Lung (tissue), 12 donors: Measurements from ENCODE around the gene CEND1. TPM values are rescaled to one million over a fixed set of nuclear protein-coding genes. Genes with fewer than 3 reads are reported as not detected.

Source experiments
- ATAC-seq: fragments of 200-7000 bp; cut with Tn5 transposase; one replicate; pipeline ENCODE4 v1.9.1; 2020; ENCODE audit warnings: moderate number of reproducible peaks; ENCODE audit not compliant: insufficient read depth, low FRiP score
- DNase-seq, 3 donors: peaks; one replicate each; pipeline ENCODE4 v3.0.0-alpha.2; 2013 to 2017
- H3K27ac ChIP-seq, 2 donors: one replicate each; pipeline ENCODE4 v1.5.1; 2013; ENCODE audit warnings: mild to moderate bottlenecking in 2 of 2, moderate library complexity in 2 of 2, control low read depth in 1 of 2, inconsistent platforms in 1 of 2, low read depth in 1 of 2, low read length in 1 of 2
- H3K27me3 ChIP-seq, 3 donors: one replicate each; pipeline ENCODE4 v1.5.1; 2013; ENCODE audit warnings: low read length in 2 of 3; ENCODE audit not compliant: control insufficient read depth in 3 of 3, insufficient read depth in 3 of 3
- H3K36me3 ChIP-seq, 4 donors: one replicate each; pipeline ENCODE4 v1.5.1; 2013; ENCODE audit warnings: low read length in 4 of 4, mild to moderate bottlenecking in 1 of 4, moderate library complexity in 1 of 4; ENCODE audit not compliant: control insufficient read depth in 4 of 4, insufficient read depth in 4 of 4
- H3K4me1 ChIP-seq, 5 donors: one replicate each; pipeline ENCODE4 v1.5.1; 2013; ENCODE audit warnings: low read length in 5 of 5, mild to moderate bottlenecking in 2 of 5, moderate library complexity in 1 of 5; ENCODE audit not compliant: control insufficient read depth in 5 of 5, insufficient read depth in 5 of 5
- H3K4me3 ChIP-seq: one replicate; pipeline ENCODE4 v1.5.1; 2013; ENCODE audit warnings: mild to moderate bottlenecking, control low read depth, moderate library complexity
- H3K9ac ChIP-seq, 2 donors: one replicate each; pipeline ENCODE4 v1.5.1; 2013; ENCODE audit warnings: low read length in 2 of 2, control low read depth in 1 of 2; ENCODE audit not compliant: insufficient read depth in 1 of 2
- H3K9me3 ChIP-seq, 4 donors: one replicate each; pipeline ENCODE4 v1.5.1; 2013; ENCODE audit warnings: low read length in 3 of 4, mild to moderate bottlenecking in 1 of 4, moderate library complexity in 1 of 4; ENCODE audit not compliant: control insufficient read depth in 4 of 4, insufficient read depth in 3 of 4
- WGBS, 2 donors: extraction: QIAGEN DNeasy Blood & Tissue Kit; methylation state at CpG; one replicate each; pipeline ENCODE4 v1.1.7; 2013; 5-methylcytosine and 5-hydroxymethylcytosine counted together
- polyA plus RNA-seq, 2 donors: library from polyadenylated mRNA; stranded (reverse); fragments of 200-250 nt; gene quantifications; one replicate each; pipeline ENCODE4 v1.2.1, GENCODE V29; 2013
- total RNA-seq, 2 donors: library from RNA; depleted of rRNA in 1 of 2; stranded (reverse); fragments of >200 nt in 1 of 2; gene quantifications; one replicate each; pipeline ENCODE4 v1.2.1, GENCODE V29; 2014 to 2021
- TF ChIP-seq, protein P1 (sequence below): IDR thresholded peaks from 2 replicates; pipeline ENCODE4 v1.5.1; 2012; ENCODE audit warnings: mild to moderate bottlenecking; ENCODE audit errors: control extremely low read depth, extremely low read depth
- donor health status: control.
- donor health status: control.
- donor health status: Bipolar disorder and iron deficiency.
- donor health status: healthy.
- donor health status: DM: yes; HTN: yes; CAD: no.

Gene CEND1
- total and polyA plus RNA-seq, 4 donors: 0.10 to 0.18 (median 0.14) TPM; not detected in 1

DNA sequence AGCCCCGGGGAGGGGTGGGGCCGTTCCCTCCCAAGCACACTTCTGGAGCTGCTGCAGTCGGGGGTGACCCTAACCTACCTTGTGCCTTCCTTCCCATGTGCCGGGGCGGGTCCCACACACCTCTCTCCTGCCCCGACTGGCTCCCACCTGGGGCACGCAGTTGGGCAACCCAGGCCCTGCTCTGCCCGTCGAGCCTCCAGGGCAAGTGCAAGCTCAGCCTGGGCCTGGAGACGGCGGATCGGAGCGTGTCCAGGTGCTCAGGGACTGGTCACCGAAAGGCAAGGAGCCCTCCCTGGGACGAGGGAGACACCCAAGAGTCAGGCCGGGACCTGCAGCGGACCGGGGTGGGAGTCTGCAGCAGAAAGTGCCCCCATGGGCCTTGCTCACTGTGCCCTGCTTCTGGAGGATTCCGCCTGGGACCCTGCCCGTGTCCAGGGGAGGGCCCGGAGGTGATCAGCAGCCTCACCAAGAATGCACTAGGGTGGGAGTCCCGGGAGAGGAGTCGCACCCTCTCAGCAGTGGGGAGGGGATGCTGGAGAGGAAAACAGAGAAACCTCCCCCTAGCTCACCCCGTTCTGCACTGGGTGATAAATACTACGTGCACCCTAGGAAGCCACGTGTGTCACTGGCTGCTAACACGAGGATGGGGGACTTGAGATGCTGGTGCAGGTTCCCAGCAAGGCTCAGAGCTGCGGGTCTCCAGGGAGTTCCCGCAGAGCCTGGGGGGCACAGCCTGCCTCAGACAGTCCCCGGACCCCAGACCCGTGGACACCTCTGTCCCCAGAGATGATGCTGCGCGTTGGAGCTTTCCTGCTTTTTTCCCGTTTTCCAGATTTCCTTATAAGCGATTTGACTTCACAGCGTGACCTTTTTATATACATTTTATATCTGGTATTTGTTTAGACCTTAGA, 7.4 kb downstream of the CEND1 start:
- DNase-seq (no peak), ATAC-seq (no peak)
- Histone ChIP-seq H3K9ac (no peak overlapping the region), H3K4me3 (no peak overlapping the region), H3K9me3 (no peaks in the 10 kb centered on the region), H3K36me3 (no peaks in the 10 kb centered on the region), H3K27ac (no peak overlapping the region), H3K4me1 (peaks cover 0 to 11% (median 4%) of the 10 kb centered on the region in 5 donors), H3K27me3 (no peaks in the 10 kb centered on the region)
- TF ChIP-seq, protein P1, sequence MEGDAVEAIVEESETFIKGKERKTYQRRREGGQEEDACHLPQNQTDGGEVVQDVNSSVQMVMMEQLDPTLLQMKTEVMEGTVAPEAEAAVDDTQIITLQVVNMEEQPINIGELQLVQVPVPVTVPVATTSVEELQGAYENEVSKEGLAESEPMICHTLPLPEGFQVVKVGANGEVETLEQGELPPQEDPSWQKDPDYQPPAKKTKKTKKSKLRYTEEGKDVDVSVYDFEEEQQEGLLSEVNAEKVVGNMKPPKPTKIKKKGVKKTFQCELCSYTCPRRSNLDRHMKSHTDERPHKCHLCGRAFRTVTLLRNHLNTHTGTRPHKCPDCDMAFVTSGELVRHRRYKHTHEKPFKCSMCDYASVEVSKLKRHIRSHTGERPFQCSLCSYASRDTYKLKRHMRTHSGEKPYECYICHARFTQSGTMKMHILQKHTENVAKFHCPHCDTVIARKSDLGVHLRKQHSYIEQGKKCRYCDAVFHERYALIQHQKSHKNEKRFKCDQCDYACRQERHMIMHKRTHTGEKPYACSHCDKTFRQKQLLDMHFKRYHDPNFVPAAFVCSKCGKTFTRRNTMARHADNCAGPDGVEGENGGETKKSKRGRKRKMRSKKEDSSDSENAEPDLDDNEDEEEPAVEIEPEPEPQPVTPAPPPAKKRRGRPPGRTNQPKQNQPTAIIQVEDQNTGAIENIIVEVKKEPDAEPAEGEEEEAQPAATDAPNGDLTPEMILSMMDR: no peak
- WGBS, 2 donors: 78 to 88% methylated on average over 35 to 36 of the region's 36 CpGs

DNA sequence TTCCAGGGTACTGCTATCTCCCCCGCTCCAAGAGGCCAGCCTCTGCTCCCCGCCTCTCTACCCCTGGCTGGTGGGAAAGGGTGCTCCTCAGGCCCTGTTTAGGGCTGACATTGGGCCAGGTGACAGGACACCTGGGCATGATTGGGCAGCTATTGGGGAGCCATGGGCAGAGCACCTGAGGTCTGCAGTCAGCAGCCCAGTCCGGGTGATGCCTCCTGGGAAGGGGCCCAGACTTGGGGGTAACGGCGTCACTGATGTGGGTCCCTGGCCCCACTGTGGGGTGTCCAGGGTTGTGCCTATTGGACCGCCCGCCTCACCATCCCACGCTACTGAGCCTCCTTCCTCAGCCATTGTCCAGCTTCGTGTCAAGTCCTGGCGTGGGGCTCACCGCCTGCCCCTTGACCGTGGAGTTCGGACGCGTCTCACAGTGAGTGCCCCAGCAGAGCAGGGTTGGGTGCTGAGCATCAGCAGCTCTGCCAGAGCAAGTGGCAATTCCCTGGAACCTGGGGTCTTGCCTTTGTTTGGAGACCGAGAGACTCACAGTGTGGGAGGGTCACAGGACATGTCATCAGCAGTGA, 9.8 kb downstream of the CEND1 start:
- DNase-seq: no peak
- TF ChIP-seq, protein P1: no peak
- Histone ChIP-seq H3K27ac (no peak overlapping the region), H3K36me3 (no peaks in the 10 kb centered on the region), H3K9ac (no peak overlapping the region), H3K4me1 (peaks cover 0 to 23% (median 10%) of the 10 kb centered on the region in 5 donors), H3K4me3 (no peak overlapping the region), H3K27me3 (no peaks in the 10 kb centered on the region), H3K9me3 (no peaks in the 10 kb centered on the region)
- 97% methylated on average over 16 of the region's 16 CpGs for WGBS, 2 donors
- ATAC-seq: no peak

DNA sequence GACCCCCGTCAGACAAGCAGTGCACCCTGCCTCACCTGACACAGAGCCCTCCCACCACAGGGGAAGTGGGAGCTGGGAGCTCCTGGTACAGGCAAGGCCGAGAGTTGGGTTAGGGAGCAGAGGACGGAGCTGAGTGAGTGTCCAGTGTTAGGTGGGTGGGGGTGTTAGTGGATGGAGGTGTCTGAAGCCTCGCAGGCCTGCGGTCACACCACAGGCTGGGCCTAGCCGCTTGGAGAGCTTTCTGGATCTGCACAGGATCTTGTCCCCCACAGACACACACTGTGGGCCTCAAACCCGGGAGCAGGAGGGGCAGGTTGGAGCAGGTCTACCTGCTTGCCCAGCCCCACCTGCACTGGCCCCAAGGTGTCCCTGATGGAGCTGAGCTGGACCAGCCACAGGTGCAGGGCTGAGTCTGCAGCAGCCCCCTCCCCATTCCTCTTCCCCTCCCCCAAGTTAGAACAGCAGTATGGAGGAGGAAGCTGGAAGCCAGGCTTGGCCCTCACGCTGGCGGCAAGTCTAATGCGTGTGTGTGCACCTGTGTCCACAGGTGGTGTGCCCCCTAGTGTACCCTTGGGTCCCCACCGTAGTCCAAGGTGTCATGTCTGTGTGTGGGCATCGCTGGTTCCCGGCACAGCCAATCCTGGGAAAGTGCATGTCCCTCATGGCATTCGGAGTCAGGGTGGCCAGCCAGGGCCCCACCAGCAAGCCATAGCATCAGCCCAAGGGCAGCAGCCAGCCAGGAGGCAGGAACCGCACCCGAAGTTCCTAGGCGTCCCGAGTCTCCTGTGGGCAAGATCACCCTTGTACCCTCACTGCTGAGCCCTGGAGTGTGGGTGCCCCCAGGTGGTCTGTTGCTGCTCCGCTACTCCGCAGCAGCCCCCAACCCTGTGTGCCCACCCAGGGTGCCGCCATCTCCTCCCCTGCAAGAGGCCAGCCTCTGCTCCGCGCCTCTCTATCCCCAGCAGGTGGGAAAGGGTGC, 10.6 kb downstream of the CEND1 start:
- TF ChIP-seq, protein P1: no peak
- ATAC-seq (no peak), DNase-seq (no peak)
- no peaks in the 10 kb centered on the region for H3K9me3 ChIP-seq
- no peak overlapping the region for H3K27ac ChIP-seq
- H3K27me3 ChIP-seq: no peaks in the 10 kb centered on the region
- WGBS, 2 donors: 93 to 95% methylated on average over 23 of the region's 23 CpGs
- peaks cover 0 to 23% (median 10%) of the 10 kb centered on the region in 5 donors for H3K4me1 ChIP-seq
- no peak overlapping the region for H3K9ac ChIP-seq
- no peaks in the 10 kb centered on the region for H3K36me3 ChIP-seq
- H3K4me3 ChIP-seq: no peak overlapping the region
